ENCODE measurements around the gene CFAP299. TPM values are rescaled to one million over a fixed set of nuclear protein-coding genes. Genes with fewer than 3 reads are reported as not detected.
"Not testable (repeated sequence)": the region's sequence is repeated elsewhere in the genome, so short reads cannot be mapped to it uniquely, and the experiment has no call there.

Gene CFAP299
- polyA plus RNA-seq, 2 of the 4 experiments (the other 2 are of a cell fraction): not detected

GRCh38 chr4:80290665-80291064 is 44.9 kb upstream of the CFAP299 start:
- H3K9me3 ChIP-seq; H3K4me3 ChIP-seq; H3K4me2 ChIP-seq; POLR2A ChIA-PET; CTCF ChIA-PET; DNase-seq (ENCODE audit: low read depth in 1 of 2, low spot score in 1 of 2); H3K4me1 ChIP-seq; H3K27ac ChIP-seq; ATAC-seq; FAIRE-seq: not testable (repeated sequence)
- WGBS (ENCODE audit: missing lambda C conversion rate): 86% methylated on average over 1 of the region's 2 CpGs

DNA sequence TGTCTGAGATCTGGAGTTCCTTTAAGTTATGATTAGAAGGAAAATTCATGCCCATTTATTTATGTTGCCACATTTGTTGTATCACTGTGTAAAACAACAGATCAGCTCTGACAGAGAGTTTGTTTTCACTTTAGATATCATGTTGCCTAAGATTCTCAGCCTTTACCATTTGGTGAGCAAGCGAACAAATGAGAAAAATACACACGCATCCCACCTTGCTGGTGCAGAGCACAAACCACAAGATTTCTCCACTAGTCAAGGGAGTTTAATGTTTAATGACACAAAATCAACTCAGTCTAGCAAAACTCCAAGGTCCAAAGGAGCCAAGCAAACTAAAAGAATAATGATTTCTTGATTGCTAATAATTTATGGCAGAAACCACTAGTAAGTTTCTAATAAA is 41.3 kb upstream of the CFAP299 start:
- ChIA-PET CTCF (interaction anchor here (1.2 kb wide), 1 partner anchor 13 kb away, joined by 3 read pairs; no protein-coding TSS in a partner anchor), POLR2A (no interaction called here)

DNA sequence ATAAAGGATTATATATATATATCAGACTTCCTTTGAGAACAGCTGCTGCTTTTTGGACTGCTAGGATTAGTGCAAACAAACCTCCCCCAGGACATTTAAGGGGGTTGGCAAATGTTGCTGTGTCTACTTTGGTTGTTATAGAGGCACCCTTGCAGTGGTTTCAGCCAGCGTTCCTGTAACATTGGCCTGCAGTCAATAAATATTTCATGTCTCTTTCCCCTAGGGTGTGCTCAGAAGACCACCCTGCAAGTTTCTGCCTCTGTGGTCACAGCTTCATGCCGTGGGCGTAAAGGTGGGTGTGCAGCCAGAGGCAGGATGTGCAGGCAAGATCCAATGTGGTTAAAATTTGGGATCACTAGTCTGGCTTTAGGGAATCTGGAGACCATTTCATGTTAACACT is 40.2 kb upstream of the CFAP299 start:
- H3K27ac ChIP-seq: no peak overlapping the region
- WGBS (ENCODE audit: missing lambda C conversion rate): 77% methylated on average over 3 of the region's 3 CpGs
- H3K4me1 ChIP-seq: no peaks in the 10 kb centered on the region
- no peaks in the 10 kb centered on the region for H3K9me3 ChIP-seq
- FAIRE-seq (no peak), ATAC-seq (no peak), DNase-seq (ENCODE audit: low read depth in 1 of 2, low spot score in 1 of 2) (no peak)
- ChIA-PET POLR2A (no interaction called here), CTCF (interaction anchor here (1.2 kb wide), 1 partner anchor 12 kb away, joined by 3 read pairs; no protein-coding TSS in a partner anchor)
- no peak overlapping the region for H3K4me3 ChIP-seq
- no peak overlapping the region for H3K4me2 ChIP-seq
- TF ChIP-seq HEYL (CRISPR knock-in tag; IDR thresholded peaks at IDR 0.05) (no peak), SREBF2 (IDR thresholded peaks at IDR 0.05) (no peak), HOXA7 (CRISPR knock-in tag; IDR thresholded peaks at IDR 0.05) (no peak), JUN (IDR thresholded peaks at IDR 0.05) (no peak), BCL3 (IDR thresholded peaks at IDR 0.05) (no peak), GATA3 (IDR thresholded peaks at IDR 0.05; ENCODE audit: borderline replicate concordance) (no peak), SMC3 (IDR thresholded peaks at IDR 0.05) (no peak)
- TF ChIP-seq, protein P1, sequence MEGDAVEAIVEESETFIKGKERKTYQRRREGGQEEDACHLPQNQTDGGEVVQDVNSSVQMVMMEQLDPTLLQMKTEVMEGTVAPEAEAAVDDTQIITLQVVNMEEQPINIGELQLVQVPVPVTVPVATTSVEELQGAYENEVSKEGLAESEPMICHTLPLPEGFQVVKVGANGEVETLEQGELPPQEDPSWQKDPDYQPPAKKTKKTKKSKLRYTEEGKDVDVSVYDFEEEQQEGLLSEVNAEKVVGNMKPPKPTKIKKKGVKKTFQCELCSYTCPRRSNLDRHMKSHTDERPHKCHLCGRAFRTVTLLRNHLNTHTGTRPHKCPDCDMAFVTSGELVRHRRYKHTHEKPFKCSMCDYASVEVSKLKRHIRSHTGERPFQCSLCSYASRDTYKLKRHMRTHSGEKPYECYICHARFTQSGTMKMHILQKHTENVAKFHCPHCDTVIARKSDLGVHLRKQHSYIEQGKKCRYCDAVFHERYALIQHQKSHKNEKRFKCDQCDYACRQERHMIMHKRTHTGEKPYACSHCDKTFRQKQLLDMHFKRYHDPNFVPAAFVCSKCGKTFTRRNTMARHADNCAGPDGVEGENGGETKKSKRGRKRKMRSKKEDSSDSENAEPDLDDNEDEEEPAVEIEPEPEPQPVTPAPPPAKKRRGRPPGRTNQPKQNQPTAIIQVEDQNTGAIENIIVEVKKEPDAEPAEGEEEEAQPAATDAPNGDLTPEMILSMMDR (IDR thresholded peaks at IDR 0.05): no peak
- TF ChIP-seq, protein P2, sequence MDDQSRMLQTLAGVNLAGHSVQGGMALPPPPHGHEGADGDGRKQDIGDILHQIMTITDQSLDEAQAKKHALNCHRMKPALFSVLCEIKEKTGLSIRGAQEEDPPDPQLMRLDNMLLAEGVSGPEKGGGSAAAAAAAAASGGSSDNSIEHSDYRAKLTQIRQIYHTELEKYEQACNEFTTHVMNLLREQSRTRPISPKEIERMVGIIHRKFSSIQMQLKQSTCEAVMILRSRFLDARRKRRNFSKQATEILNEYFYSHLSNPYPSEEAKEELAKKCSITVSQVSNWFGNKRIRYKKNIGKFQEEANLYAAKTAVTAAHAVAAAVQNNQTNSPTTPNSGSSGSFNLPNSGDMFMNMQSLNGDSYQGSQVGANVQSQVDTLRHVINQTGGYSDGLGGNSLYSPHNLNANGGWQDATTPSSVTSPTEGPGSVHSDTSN (IDR thresholded peaks at IDR 0.05): no peak

More for the DNA sequence above, 41.3 kb upstream of the CFAP299 start:
- Histone ChIP-seq H3K9me3 (no peaks in the 10 kb centered on the region), H3K4me3 (no peak overlapping the region), H3K27ac (no peak overlapping the region), H3K4me2 (no peak overlapping the region), H3K4me1 (no peaks in the 10 kb centered on the region)
- WGBS (ENCODE audit: missing lambda C conversion rate): 57% methylated on average over 2 of the region's 2 CpGs
- ATAC-seq (no peak), DNase-seq (ENCODE audit: low read depth in 1 of 2, low spot score in 1 of 2) (no peak), FAIRE-seq (no peak)
- no peak for TF ChIP-seq SMC3 (IDR thresholded peaks at IDR 0.05)
- TF ChIP-seq CBX2 (IDR thresholded peaks at IDR 0.05; ENCODE audit: borderline replicate concordance, low read depth): no peak
- TF ChIP-seq, protein P3, sequence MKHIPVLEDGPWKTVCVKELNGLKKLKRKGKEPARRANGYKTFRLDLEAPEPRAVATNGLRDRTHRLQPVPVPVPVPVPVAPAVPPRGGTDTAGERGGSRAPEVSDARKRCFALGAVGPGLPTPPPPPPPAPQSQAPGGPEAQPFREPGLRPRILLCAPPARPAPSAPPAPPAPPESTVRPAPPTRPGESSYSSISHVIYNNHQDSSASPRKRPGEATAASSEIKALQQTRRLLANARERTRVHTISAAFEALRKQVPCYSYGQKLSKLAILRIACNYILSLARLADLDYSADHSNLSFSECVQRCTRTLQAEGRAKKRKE (CRISPR knock-in tag; IDR thresholded peaks at IDR 0.05; ENCODE audit: low read depth): no peak
- TF ChIP-seq MYC (IDR thresholded peaks at IDR 0.05; ENCODE audit: borderline replicate concordance, low read length): no peak
- no peak for TF ChIP-seq MAX (IDR thresholded peaks at IDR 0.05)
- no peak for TF ChIP-seq HEYL (CRISPR knock-in tag; IDR thresholded peaks at IDR 0.05)
- TF ChIP-seq NR3C1 (IDR thresholded peaks at IDR 0.05): no peak
- TF ChIP-seq, protein P4, sequence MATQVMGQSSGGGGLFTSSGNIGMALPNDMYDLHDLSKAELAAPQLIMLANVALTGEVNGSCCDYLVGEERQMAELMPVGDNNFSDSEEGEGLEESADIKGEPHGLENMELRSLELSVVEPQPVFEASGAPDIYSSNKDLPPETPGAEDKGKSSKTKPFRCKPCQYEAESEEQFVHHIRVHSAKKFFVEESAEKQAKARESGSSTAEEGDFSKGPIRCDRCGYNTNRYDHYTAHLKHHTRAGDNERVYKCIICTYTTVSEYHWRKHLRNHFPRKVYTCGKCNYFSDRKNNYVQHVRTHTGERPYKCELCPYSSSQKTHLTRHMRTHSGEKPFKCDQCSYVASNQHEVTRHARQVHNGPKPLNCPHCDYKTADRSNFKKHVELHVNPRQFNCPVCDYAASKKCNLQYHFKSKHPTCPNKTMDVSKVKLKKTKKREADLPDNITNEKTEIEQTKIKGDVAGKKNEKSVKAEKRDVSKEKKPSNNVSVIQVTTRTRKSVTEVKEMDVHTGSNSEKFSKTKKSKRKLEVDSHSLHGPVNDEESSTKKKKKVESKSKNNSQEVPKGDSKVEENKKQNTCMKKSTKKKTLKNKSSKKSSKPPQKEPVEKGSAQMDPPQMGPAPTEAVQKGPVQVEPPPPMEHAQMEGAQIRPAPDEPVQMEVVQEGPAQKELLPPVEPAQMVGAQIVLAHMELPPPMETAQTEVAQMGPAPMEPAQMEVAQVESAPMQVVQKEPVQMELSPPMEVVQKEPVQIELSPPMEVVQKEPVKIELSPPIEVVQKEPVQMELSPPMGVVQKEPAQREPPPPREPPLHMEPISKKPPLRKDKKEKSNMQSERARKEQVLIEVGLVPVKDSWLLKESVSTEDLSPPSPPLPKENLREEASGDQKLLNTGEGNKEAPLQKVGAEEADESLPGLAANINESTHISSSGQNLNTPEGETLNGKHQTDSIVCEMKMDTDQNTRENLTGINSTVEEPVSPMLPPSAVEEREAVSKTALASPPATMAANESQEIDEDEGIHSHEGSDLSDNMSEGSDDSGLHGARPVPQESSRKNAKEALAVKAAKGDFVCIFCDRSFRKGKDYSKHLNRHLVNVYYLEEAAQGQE (IDR thresholded peaks at IDR 0.05): no peak
- TF ChIP-seq BCL3 (IDR thresholded peaks at IDR 0.05): no peak
- no peak for TF ChIP-seq NPAS2 (CRISPR knock-in tag; IDR thresholded peaks at IDR 0.05; ENCODE audit: borderline replicate concordance)
- no peak for TF ChIP-seq KDM5A (IDR thresholded peaks at IDR 0.05)
- no peak for TF ChIP-seq TFCP2L1 (CRISPR knock-in tag; IDR thresholded peaks at IDR 0.05)
- TF ChIP-seq POLR2AphosphoS2 (conservative IDR thresholded peaks at IDR 0.05; ENCODE audit: low read length): no peak
- no peak for TF ChIP-seq EP300 (IDR thresholded peaks at IDR 0.05)
- TF ChIP-seq, protein P2 (IDR thresholded peaks at IDR 0.05): no peak
- no peak for TF ChIP-seq ESRRA (IDR thresholded peaks at IDR 0.05; ENCODE audit: borderline replicate concordance, low read length)
- TF ChIP-seq RARB (CRISPR knock-in tag; IDR thresholded peaks at IDR 0.05): no peak

All from A549 (cell line).